Measurements from ENCODE around the gene OR6C74.

The OR6C74 gene

GRCh38 chr12:55244309-55244708, at the start of gene OR6C74:
TSS of gene OR6C74 (plus strand) at chr12:55244609. CDS start at chr12:55247288, 2,679 bp downstream.
- no peak for DNase-seq

DNA sequence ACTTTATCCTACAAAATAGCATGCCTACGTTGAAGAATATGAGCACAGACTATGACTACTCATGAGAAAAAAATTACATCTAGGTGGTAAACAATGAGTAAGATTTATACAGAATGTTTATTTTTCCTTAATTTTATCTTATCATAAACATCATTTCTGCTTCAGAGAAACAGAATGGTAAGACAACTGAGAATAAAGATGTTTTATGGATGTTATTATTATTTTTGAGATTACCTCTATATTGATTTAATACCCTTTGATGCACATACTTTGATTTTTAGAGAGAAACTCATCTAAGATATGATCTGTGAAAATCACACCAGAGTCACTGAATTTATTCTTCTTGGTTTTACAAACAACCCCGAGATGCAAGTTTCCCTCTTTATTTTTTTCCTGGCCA, 23.7 kb upstream of the OR6C74 start, which contains the start of gene OR10A7:
TSS of gene OR10A7 (plus strand) at position 301 of the 400 bp plus-strand sequence. CDS start at position 301, 0 bp downstream.
- no peak for DNase-seq

- DNase-seq, result no peak
Measured at GRCh38 chr12:55226523-55226922, 17.9 kb upstream of the OR6C74 start.

GRCh38 chr12:55227643-55228042, 16.8 kb upstream of the OR6C74 start:
- no peak for DNase-seq

GRCh38 chr12:55246159-55246558, 1.8 kb downstream of the OR6C74 start:
- DNase-seq, result no peak

GRCh38 chr12:55250944-55251343, 6.5 kb downstream of the OR6C74 start:
- DNase-seq, result no peak

DNA sequence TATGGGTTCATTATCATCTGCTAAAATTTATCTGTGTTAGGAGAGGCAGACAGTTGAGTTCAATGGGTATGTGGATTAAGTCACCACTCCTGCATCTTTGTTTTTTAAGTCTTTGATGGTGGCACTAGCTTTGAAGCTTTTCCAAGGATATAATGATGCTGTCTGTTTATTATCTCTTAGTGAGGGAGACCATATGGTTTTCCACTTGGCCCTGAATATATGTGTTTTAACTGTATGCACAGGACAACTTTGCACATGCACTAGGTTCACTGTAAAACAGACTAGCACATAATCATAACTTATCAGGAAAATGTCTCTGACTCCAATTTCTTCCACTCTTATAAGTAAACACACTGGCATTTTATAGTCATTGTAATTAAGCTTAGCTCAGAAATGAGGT, 8.9 kb downstream of the OR6C74 start:
- no peak for DNase-seq

DNA sequence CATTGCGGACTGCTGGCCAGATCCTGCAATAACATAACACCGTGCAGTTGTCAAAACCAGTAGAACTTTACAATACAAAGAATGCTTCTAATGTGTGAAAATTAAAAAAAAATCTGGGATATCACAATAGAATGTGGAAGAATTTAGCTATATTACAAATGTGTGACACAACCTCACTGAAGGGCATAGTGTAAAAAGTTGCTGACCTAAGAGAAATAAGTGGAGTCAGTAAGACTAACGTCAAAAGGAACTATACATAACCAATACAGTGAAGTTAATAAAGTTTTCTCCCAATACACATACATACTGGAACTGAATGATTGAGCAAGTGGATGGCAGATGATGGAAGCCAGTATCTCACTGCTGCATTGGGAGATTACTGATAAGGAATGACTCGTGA, 12.4 kb downstream of the OR6C74 start:
- no peak for DNase-seq

GRCh38 chr12:55258303-55258702, 13.9 kb downstream of the OR6C74 start:
- peak; percentile 58 for DNase-seq

GRCh38 chr12:55280991-55281390, 36.6 kb downstream of the OR6C74 start:
- no peak for DNase-seq

DNA sequence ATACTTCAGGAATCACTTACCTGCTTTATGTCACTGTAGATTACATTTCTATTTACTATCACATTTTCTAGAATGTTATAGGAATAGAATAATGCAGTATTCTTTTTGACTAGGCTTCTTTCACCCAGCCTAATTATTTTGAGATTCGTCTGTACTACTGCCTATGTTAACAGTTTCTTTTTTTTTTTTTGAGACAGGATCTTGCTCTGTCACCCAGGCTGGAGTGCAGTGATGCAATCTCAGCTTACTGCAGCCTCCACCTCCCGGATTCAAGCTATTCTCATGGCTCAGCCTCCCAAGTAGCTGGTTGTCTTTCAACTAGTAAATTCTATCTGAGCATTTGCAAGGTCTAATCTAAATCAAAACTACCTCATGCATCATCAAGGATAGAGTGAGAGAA, 45.6 kb downstream of the OR6C74 start:
- no peak for DNase-seq
